Lower leg skin (tissue), 4 donors: ENCODE measurements around the gene PIP5K1C. TPM values are rescaled to one million over a fixed set of nuclear protein-coding genes. Genes with fewer than 3 reads are reported as not detected.
A peak's percentile ranks its signal among the peaks of the same experiment; 100 is the strongest.

Experiments used
- DNase-seq, 2 donors: peaks; one replicate each; pipeline ENCODE4 v3.0.0-alpha.2; 2019; ENCODE audit warnings: low spot score in 2 of 2
- H3K4me3 ChIP-seq: fragments of 200-600 bp; sonication (generic); 2 replicates; pipeline ENCODE4 v1.5.1; 2017; ENCODE audit warnings: mild to moderate bottlenecking, low read depth; ENCODE audit not compliant: poor library complexity, severe bottlenecking
- CTCF ChIP-seq, 3 donors: fragments of 450-650 bp; IDR thresholded peaks; one replicate each; pipeline ENCODE4 v1.5.1; 2016; ENCODE audit warnings: antibody characterized with exemption in 3 of 3, mild to moderate bottlenecking in 3 of 3, moderate library complexity in 2 of 3
- POLR2A ChIP-seq, 2 donors: fragments of 450-650 bp; IDR thresholded peaks; one replicate each; pipeline ENCODE4 v1.6.1; 2016 to 2017; ENCODE audit warnings: antibody characterized with exemption in 2 of 2, mild to moderate bottlenecking in 1 of 2, moderate library complexity in 1 of 2
- WGBS, 2 donors: methylation state at CpG; one replicate each; pipeline ENCODE4 v1.1.5; 2018; 5-methylcytosine and 5-hydroxymethylcytosine counted together
- intact Hi-C: fragments of 100-400 bp; cut with DNase I; formaldehyde crosslinking; loops from one replicate; pipeline ENCODE4 v1.15.0; 2023; ENCODE audit warnings: low total_unique reads
- total RNA-seq, 4 donors: library from RNA; depleted of rRNA; stranded (reverse); fragments of >200 nt; gene quantifications; one replicate each; pipeline ENCODE4 v1.1.0, GENCODE V29; 2016

Gene PIP5K1C
- total RNA-seq, 4 donors from 2014 or later, result 14.1 to 27.3 (median 22.1) TPM

- no peak for DNase-seq
- 34 to 43% methylated on average over 22 of the region's 22 CpGs for WGBS, 2 donors
- peak overlapping the region; percentile 24 for H3K4me3 ChIP-seq
- no peak for TF ChIP-seq POLR2A (IDR thresholded peaks at IDR 0.05)
- no peak for TF ChIP-seq CTCF (IDR thresholded peaks at IDR 0.05)
- intact Hi-C loops, result no loop called here
Measured at GRCh38 chr19:3607303-3608078, 92.8 kb downstream of the PIP5K1C start.

- intact Hi-C loops, result no loop called here
- TF ChIP-seq CTCF (IDR thresholded peaks at IDR 0.05), result no peak
- DNase-seq, result peak; percentile 41 to 93
- peak within 1 kb of the TSS; percentile 24 for H3K4me3 ChIP-seq
- 3 to 35% methylated on average over 3 to 8 of the region's 46 CpGs for whole genome bisulfite sequencing, 2 donors
Measured at GRCh38 chr19:3606690-3607289, 93.5 kb downstream of the PIP5K1C start, which contains the start of gene TBXA2R. Gene TBXA2R (minus strand): TSS chr19:3606875. CDS start chr19:3600634, 6,241 bp downstream.

- no peak for DNase-seq
- no peak for TF ChIP-seq POLR2A (IDR thresholded peaks at IDR 0.05)
- no peak for TF ChIP-seq CTCF (IDR thresholded peaks at IDR 0.05)
- 0 to 20% methylated on average over 4 to 15 of the region's 35 CpGs for WGBS, 2 donors
- peak overlapping the region; percentile 24 for H3K4me3 ChIP-seq
- intact Hi-C loops, result no loop called here
Measured at GRCh38 chr19:3606174-3606689, 94.0 kb downstream of the PIP5K1C start.

GRCh38 chr19:3605770-3606169, 94.5 kb downstream of the PIP5K1C start:
- intact Hi-C loops, result no loop called here
- no peak for DNase-seq
- WGBS, 2 donors, result 32 to 39% methylated on average over 5 of the region's 5 CpGs
- H3K4me3 ChIP-seq, result peak overlapping the region; percentile 24
- TF ChIP-seq POLR2A (IDR thresholded peaks at IDR 0.05) (no peak), CTCF (IDR thresholded peaks at IDR 0.05) (no peak)

- H3K4me3 ChIP-seq, result no peak overlapping the region
- no peak for TF ChIP-seq POLR2A (IDR thresholded peaks at IDR 0.05)
- peak in 1 of 3 donors; percentile 21 for TF ChIP-seq CTCF (IDR thresholded peaks at IDR 0.05)
- 67 to 69% methylated on average over 3 of the region's 3 CpGs for WGBS, 2 donors
- DNase-seq, result no peak
- intact Hi-C loops, result no loop called here
Measured at GRCh38 chr19:3605361-3605760, 94.9 kb downstream of the PIP5K1C start.
